A549 (cell line): ENCODE data around the gene OTOG.

Experiments
- JUNB ChIP-seq: fragments of >200 bp; sonication (Bioruptor Twin); formaldehyde crosslinking; IDR thresholded peaks from 2 replicates; pipeline ENCODE4 v1.6.1; 2016
- MAFK ChIP-seq: fragments of 450-650 bp; IDR thresholded peaks from 2 replicates; pipeline ENCODE4 v1.6.1; 2014; ENCODE audit not compliant: partially characterized antibody
- MYC ChIP-seq: IDR thresholded peaks from 2 replicates; pipeline ENCODE4 v1.6.1; 2012; ENCODE audit warnings: mild to moderate bottlenecking, inconsistent platforms, low read length, improper control_type of control experiment, borderline replicate concordance
- POLR2A ChIP-seq: IDR thresholded peaks from 2 replicates; pipeline ENCODE4 v1.6.1; 2012; ENCODE audit warnings: mild to moderate bottlenecking, low read length
- TF ChIP-seq, protein P1 (sequence below): fragments of >200 bp; sonication (Bioruptor Twin); formaldehyde crosslinking; IDR thresholded peaks from 3 replicates; pipeline ENCODE4 v1.5.1; 2016
- TF ChIP-seq, protein P2 (sequence below): fragments of 200-600 bp; sonication (generic); IDR thresholded peaks from 2 replicates; pipeline ENCODE4 v1.6.1; 2016; ENCODE audit warnings: antibody characterized with exemption, mild to moderate bottlenecking, moderate library complexity

DNA sequence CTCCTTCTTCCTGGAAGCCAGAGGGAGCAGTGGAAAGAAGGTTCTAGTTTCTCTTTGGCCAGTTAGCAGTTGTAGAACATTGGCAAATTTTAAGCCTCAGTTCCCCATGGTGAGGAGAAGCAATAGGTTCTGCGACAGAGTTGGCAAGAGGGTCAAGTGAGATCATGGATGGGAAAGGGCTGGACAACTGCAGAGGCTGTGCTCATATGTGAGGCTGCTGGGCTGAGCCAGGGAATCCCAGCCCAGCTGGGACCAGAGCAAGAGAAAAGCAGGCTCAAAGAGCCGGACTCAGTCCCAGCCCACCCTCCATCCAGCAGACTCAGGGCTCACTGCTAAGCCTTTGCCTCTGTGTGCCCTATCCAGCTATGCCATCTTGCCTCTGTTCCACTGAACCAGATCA is 105.5 kb downstream of the OTOG start:
- TF ChIP-seq JUNB (no peak), MYC (no peak), MAFK (no peak), POLR2A (no peak)
- TF ChIP-seq, protein P1, sequence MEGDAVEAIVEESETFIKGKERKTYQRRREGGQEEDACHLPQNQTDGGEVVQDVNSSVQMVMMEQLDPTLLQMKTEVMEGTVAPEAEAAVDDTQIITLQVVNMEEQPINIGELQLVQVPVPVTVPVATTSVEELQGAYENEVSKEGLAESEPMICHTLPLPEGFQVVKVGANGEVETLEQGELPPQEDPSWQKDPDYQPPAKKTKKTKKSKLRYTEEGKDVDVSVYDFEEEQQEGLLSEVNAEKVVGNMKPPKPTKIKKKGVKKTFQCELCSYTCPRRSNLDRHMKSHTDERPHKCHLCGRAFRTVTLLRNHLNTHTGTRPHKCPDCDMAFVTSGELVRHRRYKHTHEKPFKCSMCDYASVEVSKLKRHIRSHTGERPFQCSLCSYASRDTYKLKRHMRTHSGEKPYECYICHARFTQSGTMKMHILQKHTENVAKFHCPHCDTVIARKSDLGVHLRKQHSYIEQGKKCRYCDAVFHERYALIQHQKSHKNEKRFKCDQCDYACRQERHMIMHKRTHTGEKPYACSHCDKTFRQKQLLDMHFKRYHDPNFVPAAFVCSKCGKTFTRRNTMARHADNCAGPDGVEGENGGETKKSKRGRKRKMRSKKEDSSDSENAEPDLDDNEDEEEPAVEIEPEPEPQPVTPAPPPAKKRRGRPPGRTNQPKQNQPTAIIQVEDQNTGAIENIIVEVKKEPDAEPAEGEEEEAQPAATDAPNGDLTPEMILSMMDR, result no peak
- TF ChIP-seq, protein P2, sequence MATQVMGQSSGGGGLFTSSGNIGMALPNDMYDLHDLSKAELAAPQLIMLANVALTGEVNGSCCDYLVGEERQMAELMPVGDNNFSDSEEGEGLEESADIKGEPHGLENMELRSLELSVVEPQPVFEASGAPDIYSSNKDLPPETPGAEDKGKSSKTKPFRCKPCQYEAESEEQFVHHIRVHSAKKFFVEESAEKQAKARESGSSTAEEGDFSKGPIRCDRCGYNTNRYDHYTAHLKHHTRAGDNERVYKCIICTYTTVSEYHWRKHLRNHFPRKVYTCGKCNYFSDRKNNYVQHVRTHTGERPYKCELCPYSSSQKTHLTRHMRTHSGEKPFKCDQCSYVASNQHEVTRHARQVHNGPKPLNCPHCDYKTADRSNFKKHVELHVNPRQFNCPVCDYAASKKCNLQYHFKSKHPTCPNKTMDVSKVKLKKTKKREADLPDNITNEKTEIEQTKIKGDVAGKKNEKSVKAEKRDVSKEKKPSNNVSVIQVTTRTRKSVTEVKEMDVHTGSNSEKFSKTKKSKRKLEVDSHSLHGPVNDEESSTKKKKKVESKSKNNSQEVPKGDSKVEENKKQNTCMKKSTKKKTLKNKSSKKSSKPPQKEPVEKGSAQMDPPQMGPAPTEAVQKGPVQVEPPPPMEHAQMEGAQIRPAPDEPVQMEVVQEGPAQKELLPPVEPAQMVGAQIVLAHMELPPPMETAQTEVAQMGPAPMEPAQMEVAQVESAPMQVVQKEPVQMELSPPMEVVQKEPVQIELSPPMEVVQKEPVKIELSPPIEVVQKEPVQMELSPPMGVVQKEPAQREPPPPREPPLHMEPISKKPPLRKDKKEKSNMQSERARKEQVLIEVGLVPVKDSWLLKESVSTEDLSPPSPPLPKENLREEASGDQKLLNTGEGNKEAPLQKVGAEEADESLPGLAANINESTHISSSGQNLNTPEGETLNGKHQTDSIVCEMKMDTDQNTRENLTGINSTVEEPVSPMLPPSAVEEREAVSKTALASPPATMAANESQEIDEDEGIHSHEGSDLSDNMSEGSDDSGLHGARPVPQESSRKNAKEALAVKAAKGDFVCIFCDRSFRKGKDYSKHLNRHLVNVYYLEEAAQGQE, result no peak
